ENCODE data around the gene KCND2. TPM values are rescaled to one million over a fixed set of nuclear protein-coding genes. Genes with fewer than 3 reads are reported as not detected.

KCND2 gene
- total and polyA plus RNA-seq, 2 of the 8 experiments (the other 6 are each of a cell fraction or from before 2014, with no cell fraction given) = 4.6 to 7.7 TPM

DNA sequence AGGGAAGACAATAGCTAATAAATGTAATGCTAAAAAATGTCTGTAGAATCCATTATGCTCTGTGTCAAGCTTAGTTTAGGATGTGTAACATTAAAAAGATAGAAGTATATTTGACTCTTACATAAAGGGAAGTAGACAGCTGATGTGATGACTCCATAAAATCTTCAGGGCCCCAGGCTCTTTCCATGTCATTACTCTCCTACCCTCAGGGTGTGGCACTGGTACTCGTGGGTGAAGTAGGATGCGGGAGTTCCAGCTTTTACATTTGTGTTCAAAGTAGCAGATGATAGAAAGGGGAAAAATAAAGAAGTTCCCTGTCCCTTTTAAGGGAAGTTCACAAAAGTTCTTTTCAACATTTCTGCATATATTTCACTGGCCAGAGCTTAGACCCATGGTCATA, 427.8 kb downstream of the KCND2 start:
- H3K23ac ChIP-seq (ENCODE audit: insufficient read length) = no peak overlapping the region
- H3K36me3 ChIP-seq (ENCODE audit: control insufficient read depth in 2 of 4, insufficient read depth in 4 of 4, low read length in 3 of 4) = no peaks in the 10 kb centered on the region
- peaks cover 0 to 2% (median 0%) of the 10 kb centered on the region in 4 experiments; a peak in 1 of 7 replicates for H3K27me3 ChIP-seq (replicated peaks in 1 of 4; ENCODE audit: control insufficient read depth in 3 of 4, extremely low read depth in 1 of 4, insufficient read depth in 3 of 4, low read length in 3 of 4)
- no peaks in the 10 kb centered on the region for H3K23me2 ChIP-seq (ENCODE audit: low read depth, low read length)
- no peak overlapping the region for H2AFZ ChIP-seq (ENCODE audit: low read length)
- no peak overlapping the region for H2BK20ac ChIP-seq (ENCODE audit: low read length)
- no peak overlapping the region for H3K4me3 ChIP-seq (ENCODE audit: extremely low read depth in 1 of 4, insufficient read depth in 2 of 4, low read depth in 3 of 4, low read length in 4 of 4)
- no peaks in the 10 kb centered on the region for H3K4me1 ChIP-seq (replicated peaks in 1 of 4; ENCODE audit: control insufficient read depth in 3 of 4, insufficient read depth in 4 of 4, low read length in 3 of 4)
- no peak overlapping the region for H2BK15ac ChIP-seq (ENCODE audit: low read length)
- no peak overlapping the region for H4K5ac ChIP-seq (ENCODE audit: insufficient read length, low read depth, low read length)
- DNase-seq (ENCODE audit: low read depth in 1 of 2, low spot score in 2 of 2) (no peak), FAIRE-seq (no peak)
- WGBS, 2 experiments (ENCODE audit: extremely low coverage in 1 of 2, insufficient coverage in 1 of 2, insufficient read length in 1 of 2, insufficient replicate concordance in 2 of 2, low coverage in 1 of 2, low lambda C conversion rate in 2 of 2, missing lambda C conversion rate in 1 of 2) = 94% methylated on average over 2 of the region's 2 CpGs; no CpG with 5 or more reads in 1 of the 2 experiments
- no peak overlapping the region for H4K8ac ChIP-seq (ENCODE audit: extremely low read depth, insufficient read depth, low read length)
- H2BK120ac ChIP-seq (replicated peaks; ENCODE audit: low read depth, low read length) = no peak overlapping the region
- TF ChIP-seq YY1 (IDR thresholded peaks at IDR 0.05; ENCODE audit: low read depth, low read length) (no peak), ZNF274 (IDR thresholded peaks at IDR 0.05; ENCODE audit: borderline replicate concordance, extremely low read depth, low read length) (no peak), POLR2AphosphoS5 (IDR thresholded peaks at IDR 0.05; ENCODE audit: low read depth, low read length) (no peak), TAF1 (IDR thresholded peaks at IDR 0.05; ENCODE audit: low read depth, low read length) (no peak), SP1 (IDR thresholded peaks at IDR 0.05; ENCODE audit: low read depth, low read length) (no peak), POU5F1 (IDR thresholded peaks at IDR 0.05; ENCODE audit: low read depth, low read length) (no peak), KDM4A (IDR thresholded peaks at IDR 0.05; ENCODE audit: low read depth, low read length, severe bottlenecking) (no peak), EP300 (IDR thresholded peaks at IDR 0.05; ENCODE audit: borderline replicate concordance in 1 of 2, low read depth in 2 of 2, low read length in 2 of 2) (no peak), TAF7 (optimal IDR thresholded peaks at IDR 0.05; ENCODE audit: borderline replicate concordance, low read depth, low read length) (no peak)
- TF ChIP-seq, protein P1, sequence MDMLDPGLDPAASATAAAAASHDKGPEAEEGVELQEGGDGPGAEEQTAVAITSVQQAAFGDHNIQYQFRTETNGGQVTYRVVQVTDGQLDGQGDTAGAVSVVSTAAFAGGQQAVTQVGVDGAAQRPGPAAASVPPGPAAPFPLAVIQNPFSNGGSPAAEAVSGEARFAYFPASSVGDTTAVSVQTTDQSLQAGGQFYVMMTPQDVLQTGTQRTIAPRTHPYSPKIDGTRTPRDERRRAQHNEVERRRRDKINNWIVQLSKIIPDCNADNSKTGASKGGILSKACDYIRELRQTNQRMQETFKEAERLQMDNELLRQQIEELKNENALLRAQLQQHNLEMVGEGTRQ (IDR thresholded peaks at IDR 0.05; ENCODE audit: low read length) = no peak
- peaks cover 0 to 5% of the 10 kb centered on the region in 2 experiments; a peak in 2 of 4 replicates for H3K9me3 ChIP-seq (ENCODE audit: insufficient read depth in 2 of 2, low read depth in 1 of 2, low read length in 1 of 2)
- H2BK12ac ChIP-seq (ENCODE audit: low read depth, low read length) = no peak overlapping the region
- H3K9ac ChIP-seq (replicated peaks in 1 of 4; ENCODE audit: extremely low read depth in 1 of 4, low read depth in 3 of 4, low read length in 3 of 4) = no peak overlapping the region
- H4K20me1 ChIP-seq (replicated peaks in 1 of 2; ENCODE audit: control insufficient read depth in 1 of 2, insufficient read depth in 2 of 2, low read length in 2 of 2) = no peaks in the 10 kb centered on the region
- no peaks in the 10 kb centered on the region for H3K79me1 ChIP-seq (ENCODE audit: low read depth, low read length)
- H3K14ac ChIP-seq (ENCODE audit: insufficient read length) = no peak overlapping the region
- POLR2A ChIA-PET (ENCODE audit: partially characterized antibody) = no interaction called here
- no peak overlapping the region for H3K18ac ChIP-seq (ENCODE audit: extremely low read depth, low read length)
- CTCF ChIA-PET (ENCODE audit: partially characterized antibody) = interaction anchor here (1.2 kb wide), 1 partner anchor 31 kb away, joined by 3 read pairs; no protein-coding TSS in a partner anchor
- H2BK5ac ChIP-seq (ENCODE audit: low read depth, low read length) = no peak overlapping the region
- H3K4ac ChIP-seq (replicated peaks; ENCODE audit: insufficient read length, low read depth, low read length) = no peak overlapping the region
- no peak overlapping the region for H2AK5ac ChIP-seq (ENCODE audit: low read depth, low read length)
- no peak overlapping the region for H3K56ac ChIP-seq (replicated peaks; ENCODE audit: insufficient read length, low read depth, low read length)
- H3K79me2 ChIP-seq (ENCODE audit: control insufficient read depth in 1 of 2, insufficient read depth in 2 of 2, low read length in 2 of 2) = no peaks in the 10 kb centered on the region
- H4K91ac ChIP-seq (replicated peaks; ENCODE audit: insufficient read length, low read length) = no peak overlapping the region
- no peak overlapping the region for H3K4me2 ChIP-seq (ENCODE audit: insufficient read depth in 1 of 2, low read depth in 2 of 2, low read length in 2 of 2)
- H3K27ac ChIP-seq (ENCODE audit: low read depth, low read length) = no peak overlapping the region
